PC-9 (cell line): Measurements from ENCODE around the gene COL1A2. TPM values are rescaled to one million over a fixed set of nuclear protein-coding genes. Genes with fewer than 3 reads are reported as not detected.

Experiments
- BruUV-seq: library from RNA; stranded (reverse); fragments of 400-500 nt; replicated peaks from 2 replicates; lab custom pipeline; 2021; lab: Mats Ljungman, UMichigan
- CTCF ChIA-PET: fragments of 300-600 bp; sonication (Branson Sonifier 250); formaldehyde crosslinking; loops from one replicate; lab custom pipeline; 2022; ENCODE audit warnings: antibody characterized with exemption; lab: Charles Lee
- POLR2A ChIA-PET: fragments of 300-600 bp; sonication (Branson Sonifier 250); formaldehyde crosslinking; loops from one replicate; lab custom pipeline; 2022; ENCODE audit warnings: antibody characterized with exemption; ENCODE audit not compliant: unreplicated experiment; lab: Charles Lee
- DNase-seq, 2 experiments: peaks; one replicate each; pipeline versions ENCODE4 v3.0.0 to v3.0.0-alpha.2; 2015 to 2022; ENCODE audit warnings: mixed read lengths in 1 of 2
- H2AFZ ChIP-seq: fragments of 200-600 bp; sonication (generic); 2 replicates; pipeline ENCODE4 v1.8.1; 2017; ENCODE audit warnings: antibody characterized with exemption
- H3F3A ChIP-seq: fragments of 200-600 bp; sonication (generic); 2 replicates; pipeline ENCODE4 v1.8.1; 2017; ENCODE audit warnings: antibody characterized with exemption, mild to moderate bottlenecking, low read depth; ENCODE audit not compliant: insufficient read depth
- H3K27ac ChIP-seq: fragments of 200-600 bp; sonication (generic); 2 replicates; pipeline ENCODE4 v1.6.1; 2016; ENCODE audit warnings: mixed run types
- H3K27me3 ChIP-seq: fragments of 200-600 bp; sonication (generic); 2 replicates; pipeline ENCODE4 v1.6.1; 2016; ENCODE audit warnings: low read depth, mixed run types; ENCODE audit not compliant: insufficient read depth
- H3K36me3 ChIP-seq: fragments of 200-600 bp; sonication (generic); 2 replicates; pipeline ENCODE4 v1.6.1; 2016; ENCODE audit warnings: low read depth, mixed run types
- H3K4me1 ChIP-seq: fragments of 200-600 bp; sonication (generic); replicated peaks from 2 replicates; pipeline ENCODE4 v1.6.1; 2016; ENCODE audit warnings: mixed run types; ENCODE audit not compliant: insufficient read depth
- H3K4me2 ChIP-seq: fragments of 200-600 bp; sonication (generic); 2 replicates; pipeline ENCODE4 v1.6.1; 2017; ENCODE audit warnings: mixed run types
- H3K4me3 ChIP-seq: fragments of 200-600 bp; sonication (generic); 2 replicates; pipeline ENCODE4 v1.6.1; 2016; ENCODE audit warnings: mixed run types
- H3K79me2 ChIP-seq: fragments of 200-600 bp; sonication (generic); 2 replicates; pipeline ENCODE4 v1.6.1; 2017; ENCODE audit warnings: low read depth, mixed run types
- H3K9me2 ChIP-seq: fragments of 200-600 bp; sonication (generic); 2 replicates; pipeline ENCODE4 v1.8.1; 2017; ENCODE audit warnings: mild to moderate bottlenecking; ENCODE audit not compliant: insufficient read depth
- H3K9me3 ChIP-seq: fragments of 200-600 bp; sonication (generic); 2 replicates; pipeline ENCODE4 v1.8.1; 2016; ENCODE audit warnings: low read depth; ENCODE audit not compliant: insufficient read depth
- H4K20me1 ChIP-seq: fragments of 200-600 bp; sonication (generic); 2 replicates; pipeline ENCODE4 v1.8.1; 2017; ENCODE audit not compliant: insufficient read depth
- EZH2 ChIP-seq: fragments of 200-600 bp; sonication (generic); IDR thresholded peaks from 2 replicates; pipeline ENCODE4 v1.8.0; 2017; ENCODE audit warnings: antibody characterized with exemption, low read depth
- intact Hi-C: fragments of 100-400 bp; cut with micrococcal nuclease; formaldehyde crosslinking; loops from one replicate; pipeline ENCODE4 v1.10.0; 2022; ENCODE audit not compliant: unreplicated experiment
- total RNA-seq: library from RNA; stranded (reverse); gene quantifications from 2 replicates; pipeline ENCODE4 v1.2.3, GENCODE V29; 2021
- TF ChIP-seq, protein P1 (sequence below): fragments of 200-600 bp; sonication (generic); conservative IDR thresholded peaks from 2 replicates; pipeline ENCODE4 v1.6.1; 2017; ENCODE audit warnings: mixed run types, antibody characterized with exemption, mild to moderate bottlenecking, moderate library complexity

COL1A2 gene
- total RNA-seq, 1 experiment from 2014 or later = not detected

GRCh38 chr7:94440451-94441039, 45.9 kb downstream of the COL1A2 start:
- H3K4me1 ChIP-seq = no peaks in the 10 kb centered on the region
- POLR2A ChIA-PET = no interaction called here
- H3K27me3 ChIP-seq = no peaks in the 10 kb centered on the region
- no peaks in the 10 kb centered on the region for H4K20me1 ChIP-seq
- no peak overlapping the region for H3K4me2 ChIP-seq
- no TSS peak for BruUV-seq
- no peak overlapping the region; the same call in 1 of the 2 replicates for H2AFZ ChIP-seq
- DNase-seq = no peak
- H3K9me2 ChIP-seq = no peaks in the 10 kb centered on the region
- intact Hi-C loops = loop anchor here (5.0 kb wide), 1 partner anchor 1252 kb away; no protein-coding TSS in a partner anchor
- no peak overlapping the region for H3K4me3 ChIP-seq
- CTCF ChIA-PET = no interaction called here
- no peaks in the 10 kb centered on the region for H3K9me3 ChIP-seq
- no peaks in the 10 kb centered on the region for H3F3A ChIP-seq
- no peaks in the 10 kb centered on the region for H3K79me2 ChIP-seq
- no peaks in the 10 kb centered on the region for H3K36me3 ChIP-seq
- TF ChIP-seq, protein P1, sequence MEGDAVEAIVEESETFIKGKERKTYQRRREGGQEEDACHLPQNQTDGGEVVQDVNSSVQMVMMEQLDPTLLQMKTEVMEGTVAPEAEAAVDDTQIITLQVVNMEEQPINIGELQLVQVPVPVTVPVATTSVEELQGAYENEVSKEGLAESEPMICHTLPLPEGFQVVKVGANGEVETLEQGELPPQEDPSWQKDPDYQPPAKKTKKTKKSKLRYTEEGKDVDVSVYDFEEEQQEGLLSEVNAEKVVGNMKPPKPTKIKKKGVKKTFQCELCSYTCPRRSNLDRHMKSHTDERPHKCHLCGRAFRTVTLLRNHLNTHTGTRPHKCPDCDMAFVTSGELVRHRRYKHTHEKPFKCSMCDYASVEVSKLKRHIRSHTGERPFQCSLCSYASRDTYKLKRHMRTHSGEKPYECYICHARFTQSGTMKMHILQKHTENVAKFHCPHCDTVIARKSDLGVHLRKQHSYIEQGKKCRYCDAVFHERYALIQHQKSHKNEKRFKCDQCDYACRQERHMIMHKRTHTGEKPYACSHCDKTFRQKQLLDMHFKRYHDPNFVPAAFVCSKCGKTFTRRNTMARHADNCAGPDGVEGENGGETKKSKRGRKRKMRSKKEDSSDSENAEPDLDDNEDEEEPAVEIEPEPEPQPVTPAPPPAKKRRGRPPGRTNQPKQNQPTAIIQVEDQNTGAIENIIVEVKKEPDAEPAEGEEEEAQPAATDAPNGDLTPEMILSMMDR = no peak
- no peak for TF ChIP-seq EZH2
- no peak overlapping the region for H3K27ac ChIP-seq

GRCh38 chr7:94441138-94441537, 46.4 kb downstream of the COL1A2 start:
- Histone ChIP-seq H3K27me3 (no peaks in the 10 kb centered on the region), H4K20me1 (no peaks in the 10 kb centered on the region), H3K4me1 (no peaks in the 10 kb centered on the region), H3K4me2 (no peak overlapping the region), H3K36me3 (no peaks in the 10 kb centered on the region), H3K9me2 (no peaks in the 10 kb centered on the region), H3F3A (no peaks in the 10 kb centered on the region), H3K9me3 (no peaks in the 10 kb centered on the region), H2AFZ (no peak overlapping the region), H3K4me3 (no peak overlapping the region), H3K79me2 (no peaks in the 10 kb centered on the region), H3K27ac (no peak overlapping the region)
- TF ChIP-seq, protein P1 = no peak
- TF ChIP-seq EZH2 = no peak
- no peak for DNase-seq
- intact Hi-C loops = loop anchor here (5.0 kb wide), 1 partner anchor 1251 kb away; no protein-coding TSS in a partner anchor
- ChIA-PET CTCF (no interaction called here), POLR2A (no interaction called here)
- BruUV-seq = no TSS peak

- H3K27me3 ChIP-seq = no peaks in the 10 kb centered on the region
- intact Hi-C loops = loop anchor here (5.0 kb wide), 1 partner anchor 1250 kb away; no protein-coding TSS in a partner anchor
- no peaks in the 10 kb centered on the region for H3K9me2 ChIP-seq
- no peaks in the 10 kb centered on the region for H3K79me2 ChIP-seq
- H4K20me1 ChIP-seq = no peaks in the 10 kb centered on the region
- DNase-seq = no peak
- no peaks in the 10 kb centered on the region for H3K9me3 ChIP-seq
- no TSS peak for BruUV-seq
- CTCF ChIA-PET = no interaction called here
- H3K27ac ChIP-seq = no peak overlapping the region
- H3K4me1 ChIP-seq = no peaks in the 10 kb centered on the region
- no peak overlapping the region for H2AFZ ChIP-seq
- TF ChIP-seq, protein P1 = no peak
- no peak overlapping the region for H3K4me3 ChIP-seq
- no peaks in the 10 kb centered on the region for H3K36me3 ChIP-seq
- no peak overlapping the region for H3K4me2 ChIP-seq
- no peaks in the 10 kb centered on the region for H3F3A ChIP-seq
- POLR2A ChIA-PET = no interaction called here
Measured at GRCh38 chr7:94442639-94443038, 47.9 kb downstream of the COL1A2 start.
